ENCODE results near the gene CLEC4G.
"Not testable (repeated sequence)": the region's sequence is repeated elsewhere in the genome, so short reads cannot be mapped to it uniquely, and the experiment has no call there.

Gene CLEC4G, protein sequence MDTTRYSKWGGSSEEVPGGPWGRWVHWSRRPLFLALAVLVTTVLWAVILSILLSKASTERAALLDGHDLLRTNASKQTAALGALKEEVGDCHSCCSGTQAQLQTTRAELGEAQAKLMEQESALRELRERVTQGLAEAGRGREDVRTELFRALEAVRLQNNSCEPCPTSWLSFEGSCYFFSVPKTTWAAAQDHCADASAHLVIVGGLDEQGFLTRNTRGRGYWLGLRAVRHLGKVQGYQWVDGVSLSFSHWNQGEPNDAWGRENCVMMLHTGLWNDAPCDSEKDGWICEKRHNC

DNA sequence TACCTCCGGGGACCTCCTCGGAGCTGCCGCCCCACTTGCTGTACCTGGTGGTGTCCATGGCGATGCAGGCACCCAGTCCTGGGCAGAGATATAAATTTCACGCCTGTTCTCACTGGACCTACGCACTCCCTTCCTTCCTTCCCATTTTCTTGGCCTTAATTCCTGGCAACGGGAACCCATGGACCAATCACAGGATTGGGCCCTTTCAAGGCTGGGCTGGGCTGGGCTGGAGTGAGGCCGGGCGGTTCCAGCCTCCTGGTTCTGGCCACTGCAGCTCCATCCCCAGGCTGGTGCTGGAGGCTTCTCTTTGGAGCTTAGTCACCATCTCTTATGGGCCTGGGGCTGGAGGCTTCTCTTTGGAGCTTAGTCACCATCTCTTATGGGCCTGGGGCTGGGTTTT is at the start of gene CLEC4G:
TSS of gene CLEC4G (minus strand) at position 66 of the 400 bp plus-strand sequence. CDS start at position 58, 8 bp downstream.
- H3K4me3 ChIP-seq (ENCODE audit: low read length): no peak within 1 kb of the TSS
- no peak for TF ChIP-seq ZNF274 (IDR thresholded peaks at IDR 0.05; ENCODE audit: low read depth, low read length)

DNA sequence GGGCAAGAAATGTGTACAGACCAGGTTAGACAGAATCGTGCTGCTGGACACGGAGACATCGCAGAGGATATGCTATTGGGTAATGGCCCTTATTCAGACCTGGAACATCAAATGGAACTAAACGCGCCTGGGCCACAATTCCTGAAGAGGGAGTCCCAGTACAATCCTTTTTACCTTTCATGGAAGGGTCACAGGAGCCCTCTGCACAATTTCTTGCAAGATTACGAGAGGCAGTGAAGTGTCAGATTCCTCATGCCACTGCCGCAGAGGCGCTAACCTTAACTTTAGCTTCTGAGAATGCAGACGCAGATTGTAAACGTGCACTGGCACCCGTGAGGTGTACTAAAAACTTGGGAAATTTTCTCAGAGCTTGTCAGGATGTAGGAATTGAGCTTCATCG is 49.2 kb upstream of the CLEC4G start:
- no peak overlapping the region for H3K4me3 ChIP-seq (ENCODE audit: low read length)
- TF ChIP-seq ZNF274 (IDR thresholded peaks at IDR 0.05; ENCODE audit: low read depth, low read length): no peak

DNA sequence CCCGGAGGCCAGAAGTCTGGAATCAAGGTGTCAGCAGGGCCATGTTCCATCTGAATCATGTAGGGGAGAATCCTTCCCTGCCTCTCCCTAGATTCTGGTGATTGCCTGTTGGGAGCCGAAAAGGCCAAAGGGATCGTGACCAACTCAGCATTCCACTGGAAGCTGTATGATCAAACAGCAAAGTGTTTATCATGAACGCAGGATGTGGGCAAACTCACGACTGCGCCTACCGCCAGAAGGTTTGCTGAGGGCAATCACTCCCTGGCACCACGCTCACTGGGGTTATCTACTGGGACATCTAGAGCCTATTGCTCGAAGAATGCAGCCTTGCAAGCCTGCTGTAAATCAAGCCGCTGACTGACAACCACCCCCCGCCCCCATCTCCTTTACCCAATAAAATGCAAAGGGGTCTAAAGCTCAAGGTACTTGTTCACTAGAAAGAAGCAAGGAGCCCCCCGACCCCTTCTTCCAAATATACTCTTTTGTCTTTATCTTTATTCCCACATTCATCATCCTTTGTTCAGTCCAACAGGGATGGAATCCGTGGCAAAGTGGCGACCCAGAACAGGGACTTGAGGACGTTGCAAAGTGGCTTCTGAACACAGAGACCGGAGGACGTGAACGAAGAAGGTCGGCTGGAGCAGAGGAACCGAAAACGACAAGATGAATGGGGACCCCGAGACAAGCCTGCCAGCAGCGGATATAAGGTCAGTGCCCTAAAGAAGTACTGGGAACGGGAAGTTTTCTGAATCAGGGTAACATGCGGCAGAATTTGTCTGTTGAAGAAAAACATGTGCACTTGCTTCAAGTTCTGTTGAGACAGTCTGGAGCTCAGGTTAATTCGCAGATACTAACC is 47.9 kb upstream of the CLEC4G start:
- TF ChIP-seq ZNF274 (IDR thresholded peaks at IDR 0.05; ENCODE audit: low read depth, low read length): no peak
- no peak overlapping the region for H3K4me3 ChIP-seq (ENCODE audit: low read length)

DNA sequence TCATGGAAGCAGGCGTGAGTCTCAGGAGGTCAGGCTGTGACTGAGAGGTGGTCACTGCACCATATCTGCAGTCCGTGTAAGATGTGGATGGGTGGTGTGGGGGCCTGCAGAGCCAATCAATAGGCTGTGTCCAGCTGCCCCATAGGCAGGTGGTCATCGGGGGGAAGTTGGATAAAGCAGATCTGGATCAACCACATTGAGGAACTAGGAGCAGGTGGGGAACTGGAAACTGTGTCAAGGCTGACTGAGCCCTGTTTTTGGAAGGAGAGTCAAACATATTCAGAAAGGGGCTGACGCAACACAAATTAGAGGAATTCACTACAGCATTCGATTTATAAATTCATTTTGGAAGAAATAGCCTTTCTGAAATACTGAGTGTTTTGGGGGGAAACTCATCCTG is 46.2 kb upstream of the CLEC4G start:
- no peak for TF ChIP-seq ZNF274 (IDR thresholded peaks at IDR 0.05; ENCODE audit: low read depth, low read length)
- H3K4me3 ChIP-seq (ENCODE audit: low read length): no peak overlapping the region

DNA sequence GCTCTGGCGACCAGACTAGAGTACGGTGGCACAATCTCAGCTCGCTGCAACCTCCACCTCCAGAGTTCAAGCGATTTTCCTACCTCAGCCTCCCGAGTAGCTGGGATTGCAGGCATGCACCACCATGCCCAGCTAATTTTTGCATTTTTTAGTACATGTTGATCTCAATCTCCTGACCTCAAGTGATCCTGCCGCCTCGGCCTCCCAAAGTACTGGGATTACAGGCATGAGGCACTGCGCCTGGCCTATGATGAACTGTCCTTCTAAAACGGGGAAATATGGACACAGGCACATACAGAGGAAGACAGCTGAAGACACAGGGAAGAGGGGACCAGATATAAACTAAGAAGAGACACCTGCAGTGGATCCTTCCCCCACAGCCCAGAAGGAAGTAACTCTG is 43.9 kb upstream of the CLEC4G start:
- TF ChIP-seq ZNF274 (IDR thresholded peaks at IDR 0.05; ENCODE audit: low read depth, low read length): no peak
- H3K4me3 ChIP-seq (ENCODE audit: low read length): no peak overlapping the region

DNA sequence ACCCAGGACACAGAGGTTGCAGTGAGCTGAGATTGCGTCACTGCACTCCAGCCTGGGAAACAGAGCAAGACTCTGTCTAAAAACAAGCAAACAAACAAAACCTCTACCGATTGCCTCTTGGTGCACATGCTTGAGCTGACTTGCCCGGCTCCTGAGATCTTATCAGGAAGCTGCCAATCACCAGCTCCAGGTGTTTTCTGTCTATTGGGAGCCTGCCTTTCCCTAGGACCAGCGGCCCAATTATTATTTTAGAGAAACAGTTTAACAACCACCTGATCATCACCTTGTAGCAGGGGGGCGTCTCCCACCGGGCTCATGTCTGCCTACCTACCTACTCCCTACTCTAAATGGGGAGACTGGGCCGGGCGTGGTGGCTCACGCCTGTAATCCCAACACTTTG is 41.9 kb upstream of the CLEC4G start:
- no peak for TF ChIP-seq ZNF274 (IDR thresholded peaks at IDR 0.05; ENCODE audit: low read depth, low read length)
- H3K4me3 ChIP-seq (ENCODE audit: low read length): no peak overlapping the region

DNA sequence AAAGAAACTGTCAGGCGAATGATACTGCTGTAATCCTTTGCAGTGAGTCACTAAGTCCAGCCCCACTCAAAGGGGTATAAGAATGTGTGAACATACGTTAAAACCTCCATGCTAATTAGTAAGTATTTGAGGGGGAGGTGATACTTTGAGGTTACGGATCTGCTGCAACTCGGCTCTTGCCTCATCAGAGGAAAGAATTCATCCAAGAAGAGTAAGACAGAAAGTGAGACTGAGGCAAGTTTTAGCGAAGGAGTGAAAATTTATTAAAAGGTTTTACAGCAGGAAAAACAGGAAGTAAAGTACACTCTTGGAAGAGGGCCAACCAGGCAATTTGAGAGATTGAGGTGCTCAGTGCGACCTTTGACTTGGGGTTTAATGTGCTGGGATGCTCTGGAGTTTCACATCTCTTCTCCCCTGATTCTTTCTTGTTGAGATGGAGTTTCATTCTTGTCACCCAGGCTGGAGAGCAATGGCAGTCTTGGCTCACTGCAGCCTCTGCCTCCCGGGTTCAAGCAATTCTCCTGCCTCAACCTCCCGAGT is 40.9 kb upstream of the CLEC4G start:
- no peak overlapping the region; the same call in 1 of the 2 replicates for H3K4me3 ChIP-seq (ENCODE audit: low read length)
- TF ChIP-seq ZNF274 (IDR thresholded peaks at IDR 0.05; ENCODE audit: low read depth, low read length): no peak

DNA sequence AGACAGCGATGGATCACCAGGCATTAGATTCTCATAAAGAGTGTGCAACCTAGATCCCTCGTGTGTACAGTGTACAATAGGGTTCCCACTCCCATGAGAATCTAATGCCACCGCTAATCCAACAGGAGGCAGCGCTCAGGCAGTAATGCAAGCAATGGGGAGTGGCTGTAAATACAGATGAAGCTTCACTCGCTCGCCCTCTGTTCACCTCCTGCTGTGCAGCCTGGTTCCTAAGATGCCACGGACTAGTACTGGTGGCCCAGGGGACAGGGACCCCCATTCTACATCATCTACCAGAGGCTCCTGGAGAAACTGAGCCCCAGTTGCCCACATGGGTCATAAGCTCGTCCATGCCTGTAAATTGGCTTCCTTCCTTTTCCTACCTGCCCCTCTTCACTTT is 39.2 kb upstream of the CLEC4G start:
- H3K4me3 ChIP-seq (ENCODE audit: low read length): no peak overlapping the region
- TF ChIP-seq ZNF274 (IDR thresholded peaks at IDR 0.05; ENCODE audit: low read depth, low read length): no peak

DNA sequence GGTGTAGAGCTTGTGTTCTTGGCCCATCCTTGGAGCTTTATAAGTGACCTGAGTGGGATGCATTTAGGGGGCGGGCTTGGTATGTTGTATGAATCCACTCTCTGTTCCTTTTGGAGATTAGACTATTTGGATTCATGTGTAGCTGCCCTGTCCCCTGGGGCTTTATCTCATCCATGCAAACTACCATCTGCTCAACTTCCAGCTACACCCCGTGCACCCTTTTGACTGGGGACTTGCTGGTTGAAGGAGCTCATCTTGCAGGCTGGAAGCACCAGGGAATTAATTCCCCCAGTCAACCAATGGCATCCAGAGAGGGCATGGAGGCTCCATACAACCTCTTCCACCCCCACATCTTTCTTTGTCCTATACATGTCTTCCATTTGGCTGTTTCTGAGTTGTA is 37.3 kb upstream of the CLEC4G start:
- no peak for TF ChIP-seq ZNF274 (IDR thresholded peaks at IDR 0.05; ENCODE audit: low read depth, low read length)
- no peak overlapping the region for H3K4me3 ChIP-seq (ENCODE audit: low read length)

DNA sequence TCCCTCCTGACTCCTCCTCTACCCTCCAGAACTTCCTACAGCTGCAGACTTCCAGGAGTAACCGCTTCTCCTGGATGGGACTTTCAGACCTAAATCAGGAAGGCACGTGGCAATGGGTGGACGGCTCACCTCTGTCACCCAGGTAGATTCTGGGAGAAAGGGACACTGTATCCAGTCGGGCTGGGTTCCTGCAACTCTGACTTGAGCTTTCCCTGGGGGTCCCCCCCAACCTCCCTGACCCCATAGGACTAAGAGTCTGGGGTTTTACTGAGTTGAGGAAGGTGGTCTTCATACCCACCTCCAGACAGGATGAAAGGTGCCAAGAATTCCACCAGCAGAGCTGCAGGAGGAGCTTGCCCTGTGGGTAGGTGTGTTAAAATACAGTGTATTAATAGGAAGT is 35.6 kb upstream of the CLEC4G start:
- TF ChIP-seq ZNF274 (IDR thresholded peaks at IDR 0.05; ENCODE audit: low read depth, low read length): no peak
- H3K4me3 ChIP-seq (ENCODE audit: low read length): no peak overlapping the region

DNA sequence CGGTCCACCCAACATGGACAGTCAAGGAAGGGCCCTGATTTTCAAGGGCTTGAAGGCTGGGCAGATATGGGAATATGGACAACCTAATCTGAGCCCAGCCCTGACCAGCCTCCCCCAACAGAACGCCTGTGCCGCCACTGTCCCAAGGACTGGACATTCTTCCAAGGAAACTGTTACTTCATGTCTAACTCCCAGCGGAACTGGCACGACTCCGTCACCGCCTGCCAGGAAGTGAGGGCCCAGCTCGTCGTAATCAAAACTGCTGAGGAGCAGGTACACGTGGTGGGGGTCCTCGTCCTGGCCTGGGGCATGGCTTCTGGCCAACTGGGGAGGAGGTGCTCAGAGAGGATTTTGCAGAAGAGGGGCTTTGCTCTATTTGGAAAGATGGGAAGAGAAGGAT is 34.6 kb upstream of the CLEC4G start:
- no peak overlapping the region for H3K4me3 ChIP-seq (ENCODE audit: low read length)
- TF ChIP-seq ZNF274 (IDR thresholded peaks at IDR 0.05; ENCODE audit: low read depth, low read length): no peak

DNA sequence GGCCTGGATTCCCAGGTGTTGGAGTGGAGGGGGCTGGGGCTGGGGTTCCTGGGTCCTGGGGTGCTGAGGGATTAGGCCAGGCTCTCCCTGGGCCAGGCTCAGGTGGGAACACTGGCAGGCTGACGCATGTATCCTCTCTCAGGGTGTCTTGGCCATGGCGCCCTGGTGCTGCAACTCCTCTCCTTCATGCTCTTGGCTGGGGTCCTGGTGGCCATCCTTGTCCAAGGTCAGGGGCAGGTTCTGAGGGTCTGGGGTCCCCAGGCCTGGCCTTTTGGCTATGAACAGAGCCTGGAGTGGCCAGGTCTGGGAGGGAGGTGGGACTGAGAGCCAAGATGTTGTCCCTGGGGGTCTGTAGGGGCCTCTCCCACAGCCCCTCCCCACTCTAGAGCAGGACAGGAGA is 33.1 kb upstream of the CLEC4G start:
- H3K4me3 ChIP-seq (ENCODE audit: low read length): not testable (repeated sequence)

DNA sequence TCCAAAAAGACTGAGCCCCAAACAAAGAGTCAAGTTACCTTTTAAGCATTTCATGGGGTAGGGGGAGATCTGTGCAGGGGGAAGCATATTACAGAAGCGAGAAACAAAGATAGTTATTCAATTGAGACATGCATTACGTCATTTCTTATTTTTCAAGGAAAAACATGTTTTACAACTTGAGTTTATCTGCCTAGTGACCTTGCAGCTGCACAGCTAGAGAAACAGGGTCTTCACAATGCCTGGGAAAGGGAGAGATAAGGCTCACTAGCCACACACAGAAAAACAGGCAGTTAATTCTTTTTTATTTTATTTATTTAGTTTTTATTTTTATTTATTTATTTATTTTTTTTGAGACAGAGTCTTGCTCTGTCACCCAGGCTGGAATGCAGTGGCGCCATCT is 32.2 kb upstream of the CLEC4G start:
- H3K4me3 ChIP-seq (ENCODE audit: low read length): not testable (repeated sequence)

DNA sequence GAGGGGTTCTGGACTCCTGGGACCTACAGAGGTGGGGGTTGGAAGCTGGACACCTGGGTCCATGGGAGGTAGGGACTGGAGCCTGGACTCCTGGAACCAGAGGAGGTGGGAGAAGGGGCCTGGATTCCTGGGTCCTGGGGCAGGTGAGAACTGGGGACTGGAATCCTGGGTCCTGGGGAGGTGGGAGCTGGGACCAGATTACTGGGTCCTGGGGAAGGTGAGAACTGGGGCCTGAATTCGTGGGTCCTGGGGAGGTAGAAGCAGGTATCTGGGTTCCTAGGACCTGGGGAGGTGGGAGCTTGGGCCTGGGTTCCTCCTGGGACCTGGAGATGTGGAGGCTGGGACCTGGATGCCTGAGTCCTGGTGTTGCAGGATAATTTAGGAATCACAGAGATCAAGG is 31.8 kb upstream of the CLEC4G start:
- TF ChIP-seq ZNF274 (IDR thresholded peaks at IDR 0.05; ENCODE audit: low read depth, low read length): no peak
- H3K4me3 ChIP-seq (ENCODE audit: low read length): no peak overlapping the region

DNA sequence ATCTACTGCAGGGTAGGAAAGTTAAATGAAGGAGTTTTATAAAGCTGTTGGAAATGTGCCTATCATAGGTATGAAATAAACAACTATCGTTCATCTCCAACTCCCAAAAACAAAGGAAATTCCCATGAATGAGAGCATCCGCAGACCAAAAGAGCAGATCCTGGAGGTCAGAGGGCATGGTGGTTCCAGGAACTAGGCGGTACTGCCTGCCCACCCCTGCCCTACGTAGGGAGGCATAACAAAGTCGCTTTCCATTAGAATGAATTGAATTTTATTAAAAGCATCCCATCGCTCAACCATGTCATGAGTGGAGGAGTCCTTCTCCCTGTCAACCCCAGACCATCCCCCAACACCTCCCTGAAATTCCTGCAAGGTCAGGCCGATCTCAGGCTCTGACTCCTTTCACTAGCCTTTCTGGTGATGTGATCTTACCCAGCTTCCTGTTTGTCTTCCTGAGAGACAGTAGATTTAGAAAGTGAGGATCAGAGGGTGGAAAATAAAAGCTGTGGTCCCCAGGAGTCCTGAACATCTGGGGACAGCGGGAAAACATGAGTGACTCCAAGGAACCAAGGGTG is 30.9 kb upstream of the CLEC4G start, which contains the start of gene CLEC4M:
TSS of gene CLEC4M (plus strand) at position 525 of the 575 bp plus-strand sequence. CDS start at position 549, 24 bp downstream.
- no peak for TF ChIP-seq ZNF274 (IDR thresholded peaks at IDR 0.05; ENCODE audit: low read depth, low read length)
- no peak within 1 kb of the TSS for H3K4me3 ChIP-seq (ENCODE audit: low read length)

Measured in GM08714 (cell line).